ENCODE measurements around the gene PPM1K.

The PPM1K gene

DNA sequence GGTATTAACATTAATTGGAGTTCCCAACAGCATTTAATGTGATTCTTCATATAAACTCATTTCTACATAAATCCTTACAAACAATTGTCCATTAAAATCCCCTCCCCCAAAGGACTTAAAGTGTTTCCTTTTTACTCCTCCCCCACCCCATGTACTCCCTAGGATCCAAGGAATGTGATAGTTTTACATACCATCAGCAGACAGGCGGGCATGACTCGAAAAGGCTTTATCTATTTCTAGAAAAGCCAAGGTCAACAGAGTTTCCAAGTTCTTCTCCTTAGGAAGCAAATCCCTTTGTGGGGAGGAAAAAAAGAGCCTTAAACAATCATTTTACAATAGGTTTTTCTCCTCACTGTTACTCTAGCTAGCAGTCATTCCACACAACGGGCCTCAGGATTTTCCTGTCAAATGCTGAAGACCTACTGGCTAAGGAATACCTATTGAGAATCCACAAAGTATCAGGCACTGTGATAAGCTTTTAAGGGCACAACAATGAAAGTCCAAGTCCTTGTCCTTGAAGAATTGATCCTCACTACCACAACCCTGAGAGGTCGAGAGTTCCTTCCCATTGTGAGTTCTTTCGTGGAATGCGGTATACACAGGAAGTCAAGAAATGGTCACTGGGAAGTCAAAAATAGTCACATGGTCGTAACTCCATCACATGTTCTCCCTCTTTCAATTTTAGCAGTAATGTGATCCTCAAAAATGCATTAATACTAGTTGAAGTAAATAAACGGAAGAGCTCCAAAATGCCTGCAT, 7.2 kb downstream of the PPM1K start:
- no peak for DNase-seq (ENCODE audit: low read depth)

DNA sequence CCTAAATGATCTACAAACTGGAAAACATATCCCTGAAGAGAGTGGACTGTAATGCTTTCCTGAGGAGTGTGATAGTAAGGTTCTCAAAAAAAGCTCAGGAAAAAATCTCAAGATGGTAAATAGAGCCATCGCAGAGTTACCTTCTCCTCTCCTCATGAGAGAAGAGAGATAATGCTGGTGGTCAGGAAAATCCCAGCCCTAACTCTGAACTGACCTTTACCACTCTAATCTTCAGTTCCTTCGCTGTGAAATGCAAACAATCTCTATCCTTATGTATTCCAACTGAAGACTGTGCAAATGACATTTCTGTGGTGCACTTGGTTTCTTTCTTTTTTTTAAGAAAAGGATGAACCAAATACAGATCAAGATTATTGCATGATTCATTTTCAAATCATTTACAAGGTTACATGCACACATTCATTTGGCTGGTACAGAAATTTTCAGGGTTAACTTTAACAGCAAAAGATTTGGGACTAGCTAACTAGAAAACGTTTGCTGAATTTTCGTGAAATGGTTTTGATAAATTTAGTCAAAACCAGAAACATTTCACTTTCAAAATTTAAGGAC, 8.3 kb downstream of the PPM1K start:
- DNase-seq (ENCODE audit: low read depth): no peak

DNA sequence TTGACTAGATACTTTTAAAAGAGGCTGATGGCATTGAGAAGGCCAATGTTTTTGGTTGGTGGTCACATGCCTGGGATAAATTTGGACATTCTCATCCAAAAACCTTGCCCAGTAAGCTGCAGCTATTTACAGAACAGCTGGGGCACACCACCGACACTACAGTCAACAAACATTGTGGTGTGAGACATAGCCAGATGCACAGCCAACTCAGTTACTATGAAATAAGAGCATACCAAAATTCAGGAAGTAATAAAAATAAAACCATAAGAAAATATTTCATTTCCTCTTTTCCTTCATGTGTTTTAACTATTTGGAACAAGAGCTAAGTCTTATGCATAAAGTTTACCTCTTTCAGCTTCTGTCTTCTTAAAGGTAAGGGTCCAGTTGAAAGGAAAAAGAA, 8.8 kb downstream of the PPM1K start:
- no peak for DNase-seq (ENCODE audit: low read depth)

DNA sequence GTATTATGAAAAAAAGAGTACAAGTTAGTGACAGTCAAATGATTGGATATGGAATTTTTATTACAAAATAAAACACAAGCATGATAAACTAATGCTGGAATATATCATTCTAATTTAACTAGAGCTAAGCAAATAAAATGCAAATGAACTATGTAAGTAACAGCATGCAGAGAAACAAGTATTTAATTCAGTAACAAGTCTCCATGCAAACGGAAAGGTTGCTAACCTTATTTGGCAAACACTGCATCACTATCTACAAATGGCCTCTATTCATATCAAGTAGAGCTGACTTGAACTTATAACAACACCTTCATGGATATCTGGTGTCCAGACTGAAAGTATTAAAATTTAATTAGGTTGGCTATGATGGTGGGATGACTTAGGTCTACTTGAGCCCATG, 15.4 kb downstream of the PPM1K start:
- DNase-seq (ENCODE audit: low read depth): no peak

DNA sequence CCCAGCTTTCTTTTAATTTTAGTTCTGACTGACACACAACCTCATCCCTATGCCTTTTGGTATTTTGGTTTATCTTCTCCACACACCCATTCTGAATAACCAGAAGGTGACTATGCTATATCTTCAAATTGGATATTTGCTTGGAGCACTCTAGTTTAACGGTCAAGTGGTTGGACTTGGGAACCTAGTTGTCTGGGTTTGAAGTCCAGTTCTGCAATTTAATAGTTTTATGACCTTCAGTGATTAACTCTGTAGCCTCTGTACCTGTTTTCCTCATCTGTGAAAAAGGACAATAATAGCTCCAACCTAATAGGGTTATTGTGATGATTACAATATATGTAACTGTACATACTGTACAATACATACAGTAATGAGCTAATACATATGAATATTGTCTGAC, 20.0 kb downstream of the PPM1K start:
- DNase-seq (ENCODE audit: low read depth): no peak

DNA sequence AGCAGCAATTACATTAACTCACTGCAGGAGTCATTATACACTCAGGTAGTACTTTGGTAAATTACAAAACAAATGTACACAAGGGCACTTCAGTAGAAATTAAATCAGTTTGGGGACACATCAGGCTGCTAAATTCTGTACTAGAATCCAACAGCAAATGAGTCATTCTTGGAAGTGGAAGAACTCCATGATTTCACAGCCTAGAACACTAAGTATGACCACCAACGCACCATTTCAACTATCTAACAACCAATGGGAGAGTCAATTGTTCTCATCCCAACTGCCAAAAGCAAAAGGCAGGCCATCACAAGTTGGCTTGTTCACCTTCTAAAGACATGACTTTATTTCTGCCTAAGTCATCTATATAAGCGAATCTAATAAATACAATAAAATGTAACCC, 26.6 kb downstream of the PPM1K start:
- no peak for DNase-seq (ENCODE audit: low read depth)

DNA sequence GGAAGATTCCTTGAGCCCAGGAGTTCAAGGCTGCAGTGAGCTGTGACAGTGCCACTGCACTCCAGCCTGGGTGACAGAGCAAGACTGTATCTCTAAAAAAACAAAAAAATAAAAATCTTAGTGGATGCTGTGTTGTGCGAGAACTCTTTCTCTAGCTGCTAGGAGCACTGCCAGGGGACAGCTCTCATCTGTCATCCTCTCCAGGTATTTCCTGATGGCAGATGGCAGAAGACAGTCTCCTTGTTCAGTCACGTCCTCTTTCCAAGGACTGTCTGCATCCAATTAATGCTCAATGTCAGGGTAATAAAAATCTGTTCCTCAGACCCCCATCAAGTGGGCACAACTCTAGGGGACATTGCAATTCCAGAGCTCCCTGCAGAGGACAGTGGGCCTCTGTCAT, 29.2 kb downstream of the PPM1K start:
- no peak for DNase-seq (ENCODE audit: low read depth)

DNA sequence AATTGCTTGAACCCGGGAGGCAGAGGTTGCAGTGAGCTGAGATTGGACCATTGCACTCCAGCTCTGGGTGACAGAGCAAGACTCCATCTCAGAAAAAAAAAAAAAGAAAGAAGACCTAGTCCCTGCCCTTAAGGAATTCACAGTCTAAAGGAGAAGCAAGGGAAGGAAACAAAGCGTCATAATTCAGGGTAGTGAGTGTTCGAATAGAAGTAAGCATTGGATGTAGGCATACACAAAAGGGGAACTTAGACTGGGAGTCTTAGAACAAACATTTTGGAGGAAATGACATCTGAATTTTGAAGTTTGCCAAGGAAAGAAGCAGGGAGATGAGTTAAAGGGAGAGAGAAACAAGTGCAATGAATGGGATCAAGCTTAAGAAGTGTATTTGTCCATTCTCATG, 32.4 kb downstream of the PPM1K start:
- DNase-seq (ENCODE audit: low read depth): no peak

DNA sequence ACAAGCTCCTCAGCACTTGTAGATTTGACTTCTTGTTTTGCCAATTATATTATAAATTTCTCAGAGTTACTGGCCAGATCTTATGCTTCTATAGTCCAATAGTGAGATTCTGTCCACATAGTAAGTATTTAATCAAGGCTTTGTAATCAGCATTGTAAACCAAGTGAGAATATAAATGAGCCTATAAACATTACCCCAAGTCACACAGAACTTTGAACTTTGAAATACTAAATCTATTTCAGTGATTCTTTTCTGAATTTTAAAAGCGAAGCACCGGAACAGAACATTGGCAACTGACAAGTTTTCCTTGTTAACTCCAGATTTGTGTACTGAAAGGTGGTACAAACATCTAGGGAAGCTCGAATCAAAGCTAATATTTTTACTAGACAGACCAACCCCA, 37.2 kb downstream of the PPM1K start:
- no peak for DNase-seq (ENCODE audit: low read depth)

DNA sequence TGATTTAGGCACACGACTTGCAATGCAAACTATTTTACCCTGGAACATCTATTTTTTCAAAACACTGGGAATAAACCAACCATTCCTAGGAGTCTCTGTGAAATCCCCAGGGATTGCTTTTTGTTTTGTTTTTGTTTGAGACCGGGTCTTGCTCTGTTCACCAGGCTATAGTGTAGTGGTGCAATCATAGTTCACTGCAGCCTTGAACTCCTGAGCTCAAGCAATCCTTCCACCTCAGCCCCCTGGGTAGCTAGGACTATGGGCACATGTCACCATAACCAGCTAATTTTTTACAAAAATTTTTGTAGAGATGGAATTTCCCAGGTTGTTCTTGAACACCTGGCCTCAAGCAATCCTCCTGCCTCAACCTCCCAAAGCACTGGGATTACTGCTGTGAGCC, 37.8 kb downstream of the PPM1K start:
- no peak for DNase-seq (ENCODE audit: low read depth)

DNA sequence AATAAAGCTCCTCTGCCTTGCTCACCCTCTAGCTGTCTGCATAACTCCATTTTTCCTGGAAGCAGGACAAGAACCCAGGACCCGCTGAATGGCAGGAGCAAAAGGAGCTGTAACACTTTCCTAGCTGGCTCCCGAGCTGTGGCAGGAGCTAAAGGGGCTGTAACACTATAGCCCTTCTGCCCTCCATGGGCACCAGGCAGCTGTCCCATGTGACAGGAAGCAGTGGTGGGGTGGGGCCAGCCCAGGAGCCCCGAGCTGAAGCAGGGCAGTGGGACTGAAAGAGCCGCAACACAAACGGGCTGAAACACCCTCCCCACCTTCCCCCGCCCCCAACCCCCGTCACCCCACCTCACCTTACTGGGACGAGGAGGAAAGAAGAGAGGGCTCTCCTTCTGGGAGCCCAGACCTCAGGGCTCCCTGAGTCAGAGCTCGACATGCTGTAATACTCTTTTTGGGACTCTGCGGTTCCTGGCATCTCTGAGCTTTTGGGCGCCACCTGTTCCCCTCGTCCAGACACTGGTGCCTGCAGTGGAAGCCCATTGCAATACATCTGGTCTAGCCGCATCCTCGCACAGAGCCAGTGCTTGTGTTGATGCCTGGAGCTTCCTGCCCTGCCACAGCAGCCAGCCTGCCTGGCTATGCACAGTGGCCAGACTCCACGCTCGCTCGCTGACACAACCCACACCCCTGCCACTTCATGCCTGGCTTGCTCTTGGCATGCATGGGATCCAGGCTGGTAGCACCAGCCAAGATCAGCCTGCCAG, 39.4 kb downstream of the PPM1K start:
- DNase-seq (ENCODE audit: low read depth): no peak

DNA sequence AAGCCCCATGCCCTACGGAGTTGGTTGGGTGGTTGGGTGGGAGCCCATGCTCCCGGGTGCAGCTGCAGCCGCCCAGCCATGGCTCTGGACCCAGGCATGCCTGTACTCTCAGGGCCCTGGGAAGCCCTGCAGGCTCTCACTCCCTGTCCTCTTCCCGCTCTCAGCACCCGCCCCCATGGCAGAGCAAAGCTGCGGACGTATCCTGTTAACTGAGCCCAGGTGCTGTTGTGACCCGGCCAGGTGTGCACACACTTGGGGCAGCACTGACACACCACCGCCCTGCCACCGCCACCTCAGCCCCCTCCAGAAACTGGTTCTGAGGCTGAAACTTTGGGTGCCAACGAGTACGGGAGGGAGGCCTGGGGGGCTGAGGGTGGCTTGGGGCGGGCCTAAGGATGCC, 40.3 kb downstream of the PPM1K start:
- DNase-seq (ENCODE audit: low read depth): no peak

DNA sequence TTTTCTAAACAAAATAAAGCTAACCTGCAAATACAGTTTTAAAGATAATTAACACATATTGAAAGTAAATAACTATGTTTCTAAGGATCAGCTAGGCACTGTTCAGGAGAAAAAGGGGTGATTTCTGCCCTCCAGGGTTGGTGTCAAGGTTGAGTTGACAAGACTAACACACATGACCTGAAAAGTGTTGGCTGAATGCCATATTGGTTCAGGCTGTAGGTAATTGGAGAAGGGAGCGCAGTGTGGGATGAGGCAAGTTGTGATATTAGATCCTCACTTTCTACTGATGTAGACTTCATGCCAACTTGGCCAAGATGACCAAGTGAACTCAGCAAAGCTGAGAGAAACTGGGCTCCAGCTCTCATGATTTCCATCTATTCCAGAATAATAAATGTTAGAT, 42.2 kb downstream of the PPM1K start:
- DNase-seq (ENCODE audit: low read depth): no peak

DNA sequence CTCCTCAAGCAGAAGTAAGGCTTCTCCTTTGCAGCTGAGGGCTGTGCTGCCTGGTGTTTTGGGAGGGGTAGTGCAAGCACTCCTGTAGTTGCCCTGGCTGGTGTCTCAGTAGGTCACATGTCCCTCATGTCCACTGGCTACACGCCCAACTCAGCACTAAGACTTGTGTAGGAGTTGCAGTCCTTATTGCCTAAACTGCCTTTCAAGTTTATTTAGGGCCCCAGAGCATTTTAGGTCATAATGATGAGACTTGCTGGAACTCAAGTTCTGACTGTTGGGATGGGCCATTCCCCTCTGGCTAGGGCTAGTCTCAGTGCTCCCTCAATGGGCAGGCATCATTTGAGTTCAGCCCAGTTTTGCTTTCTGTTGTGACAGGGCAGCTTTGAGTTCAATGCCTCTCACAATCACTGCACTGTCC, 44.1 kb downstream of the PPM1K start:
- no peak for DNase-seq (ENCODE audit: low read depth)

DNA sequence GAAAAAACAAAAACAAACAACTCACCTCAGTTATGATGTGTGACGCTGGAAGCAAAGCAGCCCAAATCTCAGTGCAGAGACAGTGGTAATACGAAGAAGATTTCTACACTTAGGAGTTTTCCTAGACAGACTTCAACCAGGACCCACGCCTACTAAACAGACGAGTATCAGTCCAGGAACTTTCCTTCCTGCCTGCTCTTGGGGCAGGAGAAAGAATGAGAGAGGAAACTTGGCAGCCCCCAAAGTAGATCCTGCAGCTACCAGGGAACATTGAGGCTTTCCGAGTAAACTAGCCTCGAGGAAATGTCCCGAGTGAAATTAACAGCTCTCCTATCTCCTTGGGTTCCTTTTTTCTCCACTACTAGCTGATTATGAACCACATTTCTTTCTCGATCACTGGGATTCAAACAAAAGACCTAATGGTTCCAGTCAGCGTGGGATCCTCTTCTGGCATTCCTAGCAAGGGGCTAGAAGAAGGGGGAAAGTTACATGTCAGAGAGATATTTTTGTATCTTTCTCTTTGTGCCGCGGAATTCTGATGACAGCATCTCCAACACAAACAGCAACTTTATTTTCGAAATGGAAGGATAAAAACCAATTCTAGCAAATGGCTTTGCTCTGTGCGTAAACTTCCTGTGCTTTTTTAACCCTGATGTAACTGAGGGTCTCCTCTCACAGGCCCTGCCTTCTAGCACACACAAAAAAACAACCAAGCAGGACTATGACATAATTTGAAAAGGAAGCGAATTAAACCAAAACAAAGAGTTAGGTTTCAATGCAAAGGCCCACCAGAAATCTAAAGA, 53.2 kb downstream of the PPM1K start:
- no peak for DNase-seq (ENCODE audit: low read depth)

DNA sequence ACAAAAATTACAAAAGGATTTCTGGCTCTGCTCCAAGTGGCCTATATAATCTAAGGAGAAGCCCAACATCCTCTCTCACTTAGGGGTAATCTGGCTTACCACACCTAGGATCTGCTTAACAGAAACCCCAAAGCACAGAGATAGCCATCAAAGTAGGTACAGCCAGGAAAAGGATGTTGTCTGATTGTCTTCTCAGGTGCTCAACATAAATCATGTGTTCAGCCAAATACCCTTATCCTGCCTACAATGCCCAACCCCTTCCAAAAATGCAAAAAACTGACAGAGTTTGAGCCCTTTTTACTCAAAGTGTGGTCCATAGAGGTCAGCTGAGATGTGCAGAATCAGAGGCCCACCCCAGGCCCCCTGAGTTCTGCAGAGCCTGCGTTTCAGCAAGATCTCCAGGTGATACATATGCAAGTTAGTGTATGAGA, 53.9 kb downstream of the PPM1K start:
- DNase-seq (ENCODE audit: low read depth): no peak

DNA sequence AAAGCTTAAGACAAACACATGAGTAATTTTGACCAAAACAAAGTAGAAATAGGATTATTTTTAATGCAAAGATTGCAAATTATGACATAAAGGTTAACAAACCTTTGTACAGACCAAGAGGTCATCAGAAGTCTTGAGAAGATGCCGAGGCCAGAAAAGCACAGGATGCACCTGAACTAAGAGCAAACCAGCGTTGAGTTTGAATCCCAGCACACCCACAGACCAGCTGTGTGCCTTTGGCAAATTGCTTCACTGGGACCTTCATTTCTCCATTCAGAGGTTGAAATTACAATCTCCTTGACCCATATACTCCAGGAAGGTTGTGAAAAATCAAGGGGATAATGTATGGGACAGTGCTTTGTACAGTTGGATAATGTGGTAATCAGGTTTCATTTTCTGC, 56.6 kb downstream of the PPM1K start:
- no peak for DNase-seq (ENCODE audit: low read depth)

DNA sequence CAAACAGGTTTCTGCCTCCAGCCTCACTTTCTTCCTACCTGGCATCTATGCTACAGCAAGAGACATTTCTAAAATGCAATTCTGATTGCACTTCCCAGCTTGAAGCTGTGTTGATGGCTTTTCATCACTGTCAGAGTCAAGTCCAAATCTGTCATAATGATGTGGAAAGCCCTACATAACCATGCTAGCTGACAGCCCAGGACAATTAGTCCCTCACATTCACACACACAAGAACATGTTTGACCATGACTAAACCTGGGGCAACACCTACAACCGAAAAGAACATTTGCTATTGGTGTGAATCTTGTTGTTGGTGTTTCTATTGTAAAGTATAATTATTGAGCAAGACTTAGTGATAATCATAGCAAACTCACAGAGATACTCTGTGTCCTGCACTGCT, 58.2 kb downstream of the PPM1K start:
- DNase-seq (ENCODE audit: low read depth): no peak

DNA sequence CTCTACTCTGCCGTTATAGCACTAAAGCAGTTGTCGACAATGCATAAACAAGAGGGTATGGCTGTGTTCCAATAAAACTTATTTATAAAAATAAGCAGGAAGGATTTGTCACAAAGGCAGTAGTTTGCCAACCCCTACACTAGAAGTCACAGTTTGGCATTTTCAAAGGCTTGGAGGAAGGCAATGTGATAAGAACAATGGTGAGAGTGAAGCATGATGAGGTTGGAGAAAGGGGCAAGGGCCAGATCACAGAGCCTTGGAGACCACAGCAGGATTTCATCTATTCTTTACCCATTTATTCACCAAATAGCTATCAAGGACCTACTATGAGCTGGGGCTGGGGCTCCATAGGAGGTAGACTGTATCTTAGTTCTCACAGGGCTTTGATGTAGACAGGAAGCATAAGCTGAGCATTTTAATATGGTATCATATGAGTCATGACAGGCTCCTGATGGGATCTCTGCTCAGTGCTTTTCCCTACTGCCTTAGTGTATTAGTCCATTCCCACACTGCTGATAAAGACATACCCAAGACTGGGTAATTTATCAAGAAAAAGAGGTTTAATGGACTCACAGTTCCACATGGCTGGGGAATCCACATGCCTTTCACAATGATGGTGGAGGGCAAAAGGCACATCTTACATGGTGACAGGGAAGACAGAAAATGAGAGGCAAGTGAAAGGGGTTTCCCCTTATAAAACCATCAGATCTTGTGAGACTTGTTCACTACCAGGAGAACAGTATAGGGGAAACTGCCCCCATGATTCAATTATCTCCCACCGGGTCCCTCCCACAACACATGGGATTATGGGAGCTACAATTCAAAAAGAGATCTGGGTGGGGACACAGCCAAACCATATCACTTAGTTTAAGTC, 58.9 kb downstream of the PPM1K start:
- no peak for DNase-seq (ENCODE audit: low read depth)

DNA sequence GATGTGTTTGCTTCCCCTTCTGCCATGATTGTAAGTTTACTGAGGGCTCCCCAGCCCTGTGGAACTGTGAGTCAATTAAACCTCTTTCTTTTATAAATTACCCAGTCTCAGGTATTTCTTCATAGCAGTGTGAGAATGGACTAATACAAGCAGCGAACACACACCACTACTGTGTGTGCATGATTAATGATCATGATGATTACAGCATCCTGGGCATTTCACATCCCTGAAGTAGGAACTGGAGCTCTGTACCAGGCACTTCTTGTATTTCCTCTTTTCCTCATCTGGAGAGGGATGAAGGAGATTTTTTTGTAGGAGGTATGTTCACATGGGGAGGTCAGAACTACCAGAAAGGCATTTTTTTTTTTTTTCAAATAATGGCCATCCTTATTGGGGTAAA, 60.8 kb downstream of the PPM1K start:
- no peak for DNase-seq (ENCODE audit: low read depth)

DNA sequence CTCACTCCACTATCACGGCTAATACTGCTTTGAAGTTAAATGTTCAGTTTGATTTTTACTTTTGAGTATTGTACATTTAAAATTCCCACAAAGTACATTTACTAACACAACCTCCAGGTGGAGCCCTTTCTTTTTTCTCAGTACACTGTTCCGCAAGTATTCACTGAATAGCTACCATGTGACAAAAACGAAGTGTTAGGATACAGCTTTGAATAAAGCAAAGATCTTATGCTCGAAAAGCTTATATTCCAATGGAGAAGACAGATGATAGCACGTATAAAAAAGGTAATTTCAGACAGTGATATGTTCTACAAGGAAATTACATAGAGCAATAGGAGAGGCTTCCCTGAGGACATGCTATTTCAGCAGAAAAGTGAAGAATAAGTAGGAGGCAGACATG, 65.3 kb downstream of the PPM1K start:
- DNase-seq (ENCODE audit: low read depth): no peak

DNA sequence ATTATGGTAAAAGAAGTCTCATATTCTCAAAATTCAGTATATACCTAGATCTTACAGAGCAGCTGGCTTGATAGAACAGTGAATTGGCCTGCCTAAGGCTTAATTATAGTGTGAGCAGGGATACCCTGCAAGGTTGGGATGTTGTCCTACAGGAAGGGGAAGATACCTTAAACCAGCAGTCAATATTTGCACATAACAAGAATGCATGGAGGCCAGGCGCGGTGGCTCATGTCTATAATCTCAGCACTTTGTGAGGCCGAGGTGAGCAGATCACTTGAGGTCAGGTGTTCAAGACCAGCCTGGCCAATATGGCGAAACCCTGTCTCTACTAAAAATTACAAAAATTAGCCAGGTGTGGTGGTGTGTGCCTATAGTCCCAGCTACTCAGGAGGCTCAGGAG, 67.2 kb downstream of the PPM1K start:
- no peak for DNase-seq (ENCODE audit: low read depth)
